ENCODE data around the gene CHSY1.

CHSY1 gene

GRCh38 chr15:101267320-101268104, 15.7 kb upstream of the CHSY1 start:
- peak; percentile 92 for DNase-seq (ENCODE audit: low read depth)

DNA sequence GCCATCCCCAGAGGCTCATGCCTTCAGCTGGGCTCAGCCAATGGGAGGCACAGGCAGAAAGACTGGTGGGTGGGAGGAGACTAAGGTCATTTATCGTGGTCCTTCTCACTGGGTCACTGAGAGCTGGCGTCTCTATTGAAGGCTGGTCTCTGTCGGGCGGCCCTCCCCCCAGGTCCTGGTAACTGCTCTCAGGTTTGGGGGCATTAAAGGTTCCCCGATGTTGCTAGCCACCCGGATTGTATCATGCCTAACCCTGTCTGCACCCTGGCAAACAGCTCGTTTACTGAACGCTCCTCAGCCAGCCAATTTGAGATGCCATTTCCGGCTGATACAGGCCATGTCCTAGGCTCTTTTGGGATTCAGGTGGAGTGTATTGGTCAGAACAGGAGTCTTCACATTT, 14.9 kb upstream of the CHSY1 start:
- DNase-seq (ENCODE audit: low read depth), result no peak

DNA sequence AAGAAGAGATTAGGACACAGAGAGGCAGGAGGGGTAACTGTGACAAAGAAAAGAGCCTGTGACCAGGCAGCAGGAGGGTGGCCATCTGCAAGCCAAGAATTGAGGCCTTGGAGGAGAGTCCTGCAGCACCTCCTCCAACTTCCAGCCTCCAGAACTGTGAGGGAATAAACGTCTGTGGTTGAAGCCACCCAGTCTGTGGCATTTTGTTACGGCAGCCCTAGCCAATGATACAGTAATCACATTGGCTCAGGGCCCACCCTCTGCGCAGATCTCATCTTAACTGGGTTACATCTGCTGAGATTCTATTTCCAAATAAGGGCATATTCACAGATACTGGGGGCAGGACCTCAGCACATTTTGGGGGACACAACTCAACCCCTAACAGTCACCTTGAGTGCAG, 14.2 kb upstream of the CHSY1 start:
- DNase-seq (ENCODE audit: low read depth), result peak; percentile 64

- DNase-seq (ENCODE audit: low read depth), result no peak
These were observed 13.2 kb upstream of the CHSY1 start for GRCh38 chr15:101264911-101265641.

DNA sequence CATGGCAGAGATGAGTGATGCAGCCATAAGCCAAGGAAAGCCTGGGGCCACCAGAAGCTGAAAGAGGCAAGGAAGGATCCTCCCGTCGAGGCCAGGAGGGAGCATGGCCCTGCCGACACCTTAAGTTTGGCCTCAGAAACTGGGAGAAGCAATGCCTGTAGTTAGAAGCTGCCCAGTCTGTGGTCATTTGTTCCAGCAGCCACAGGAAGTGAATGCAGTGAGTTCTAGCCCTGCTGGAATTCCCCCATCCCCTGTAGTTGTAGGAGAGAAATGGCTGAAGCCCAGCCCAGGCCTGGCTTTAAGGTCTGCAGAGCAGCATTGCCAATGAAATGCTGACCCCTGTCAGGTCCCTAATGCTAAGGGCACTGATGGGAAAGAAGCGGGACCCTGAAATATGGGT, 12.2 kb upstream of the CHSY1 start:
- DNase-seq (ENCODE audit: low read depth), result peak; percentile 43

GRCh38 chr15:101262551-101262950, 10.7 kb upstream of the CHSY1 start:
- no peak for DNase-seq (ENCODE audit: low read depth)

- peak; percentile 76 for DNase-seq (ENCODE audit: low read depth)
These were observed 6.6 kb upstream of the CHSY1 start for GRCh38 chr15:101258238-101259144.

DNA sequence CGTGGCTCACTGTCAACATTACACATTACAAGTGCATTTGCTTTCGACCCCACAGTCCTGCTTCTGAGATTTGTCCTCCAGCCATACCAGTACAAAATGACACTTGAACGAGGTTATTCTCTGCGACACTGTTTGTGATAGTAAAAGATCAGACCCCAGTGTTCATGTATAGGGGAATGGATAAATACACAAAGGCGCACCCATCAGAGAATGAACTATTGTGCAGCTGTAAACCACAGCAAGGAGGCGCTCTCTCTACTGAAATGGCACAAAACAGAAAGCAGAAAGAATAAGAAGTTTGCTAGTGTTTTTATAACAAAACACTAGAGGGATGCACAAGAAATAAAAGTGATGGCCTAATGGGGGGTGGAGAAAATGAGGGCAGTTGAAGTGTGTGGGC, 4.9 kb upstream of the CHSY1 start:
- no peak for DNase-seq (ENCODE audit: low read depth)

- DNase-seq (ENCODE audit: low read depth), result peak; percentile 36
These were observed 3.9 kb upstream of the CHSY1 start for GRCh38 chr15:101255615-101256241.

DNA sequence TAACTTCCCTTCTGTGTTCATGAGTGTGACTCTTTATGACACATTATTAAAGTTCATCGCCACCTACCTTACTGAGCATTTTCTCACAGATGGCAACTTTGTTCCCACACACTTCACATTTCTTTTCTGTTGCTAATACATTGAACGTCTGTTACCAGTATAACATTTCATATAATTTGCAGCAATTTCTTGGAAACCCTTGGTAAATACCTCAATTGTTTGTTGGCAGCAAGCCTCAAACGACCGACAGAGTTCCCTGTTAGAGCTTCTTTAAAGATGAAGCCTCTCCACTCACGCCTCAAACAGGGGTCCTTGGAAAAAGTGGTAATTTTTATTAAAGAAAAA, 3.2 kb upstream of the CHSY1 start:
- DNase-seq (ENCODE audit: low read depth), result no peak

DNA sequence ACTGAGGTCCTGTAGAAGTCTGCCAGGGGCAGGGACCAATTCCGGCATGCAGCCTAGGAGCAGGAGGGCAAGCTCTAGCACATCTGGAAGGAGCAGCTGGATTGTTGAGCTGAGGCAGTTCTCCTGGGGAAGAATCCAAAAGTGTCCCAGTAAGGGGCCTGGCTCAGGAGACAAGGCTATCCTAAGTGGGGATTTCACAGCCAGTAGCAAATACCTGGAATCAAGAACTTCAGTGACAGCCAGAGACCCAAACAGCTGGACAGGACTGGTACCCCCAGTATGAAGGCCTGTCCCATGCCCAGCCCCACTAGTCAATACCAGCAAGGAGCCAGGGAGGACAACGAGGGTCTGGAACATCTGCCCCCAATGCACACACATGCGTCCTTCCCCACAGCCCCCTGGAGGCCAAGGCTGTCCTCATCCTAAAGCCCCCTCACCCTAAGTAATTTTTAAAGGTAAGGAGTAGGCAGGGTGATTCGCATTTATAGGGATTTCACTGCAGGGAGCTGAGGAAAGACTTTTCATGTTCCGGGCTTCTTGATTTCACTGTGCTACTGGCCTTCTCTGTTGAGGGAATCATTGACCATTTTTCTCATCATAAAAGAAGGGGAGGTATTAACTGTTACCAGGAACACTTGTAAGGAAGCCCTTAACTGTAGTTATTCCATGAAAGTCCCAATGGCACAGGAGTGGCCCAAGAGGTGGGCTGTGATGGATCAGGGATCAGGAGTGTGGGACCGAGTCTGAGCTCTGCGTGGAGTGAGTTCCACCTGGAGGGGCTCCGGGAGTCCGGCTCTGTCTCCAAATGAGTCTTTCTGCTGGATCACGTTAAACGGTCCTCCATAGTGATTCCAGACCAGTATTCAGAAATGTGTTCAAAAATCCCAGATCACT, 2.6 kb upstream of the CHSY1 start:
- no peak for DNase-seq (ENCODE audit: low read depth)

DNA sequence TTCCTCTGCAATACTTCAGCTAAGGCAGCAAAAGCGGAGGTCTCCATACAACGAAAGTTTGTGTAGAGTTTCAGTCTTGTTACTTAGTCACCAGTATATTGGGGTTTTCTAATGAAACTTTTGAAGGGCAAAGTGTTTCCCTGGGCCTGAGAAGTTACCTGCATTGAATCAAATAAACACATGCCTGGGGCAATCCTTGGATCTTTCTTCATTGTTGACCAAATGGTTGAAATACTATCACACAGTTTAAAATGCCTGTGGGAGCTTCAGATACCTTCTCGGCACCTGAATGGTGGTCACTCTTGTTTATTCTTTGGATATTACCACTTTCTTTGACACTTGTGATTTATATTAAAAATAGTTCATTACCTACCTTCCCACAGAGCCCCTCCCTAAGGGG, 988 bp upstream of the CHSY1 start:
- DNase-seq (ENCODE audit: low read depth), result no peak

GRCh38 chr15:101250873-101251829, 697 bp downstream of the CHSY1 start:
- DNase-seq (ENCODE audit: low read depth), result peak; percentile 58

DNA sequence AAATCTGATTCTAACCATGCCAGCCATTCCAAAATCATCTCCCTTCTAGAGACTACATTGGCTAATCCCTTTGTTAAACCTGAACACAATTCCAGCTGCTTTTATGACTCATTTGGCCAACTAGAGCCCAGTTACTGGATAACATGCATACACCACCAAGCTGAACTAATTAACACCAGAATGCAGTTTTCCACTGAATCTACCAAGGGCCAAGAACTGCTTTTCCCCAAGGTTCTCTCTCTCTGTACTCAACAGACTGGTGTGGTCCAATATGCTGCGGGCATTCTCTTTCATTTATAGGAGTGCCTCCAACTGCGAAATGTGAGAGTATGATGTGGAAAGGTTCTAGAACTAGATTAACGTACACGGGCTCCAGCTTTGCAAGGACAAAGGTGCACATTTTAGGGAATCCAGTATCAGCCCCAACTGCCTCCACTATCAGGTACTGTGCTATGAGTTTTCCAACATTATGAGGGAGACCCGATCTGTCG, 1.5 kb downstream of the CHSY1 start:
- peak; percentile 83 for DNase-seq (ENCODE audit: low read depth)

- DNase-seq (ENCODE audit: low read depth), result no peak
These were observed 3.6 kb downstream of the CHSY1 start for GRCh38 chr15:101248274-101248673.

GRCh38 chr15:101246824-101247745, 4.8 kb downstream of the CHSY1 start:
- no peak for DNase-seq (ENCODE audit: low read depth)

GRCh38 chr15:101246391-101246790, 5.5 kb downstream of the CHSY1 start:
- no peak for DNase-seq (ENCODE audit: low read depth)

GRCh38 chr15:101244889-101245668, 6.8 kb downstream of the CHSY1 start:
- DNase-seq (ENCODE audit: low read depth), result no peak

Measured in EH (cell line).